Activated CD8-positive, alpha-beta memory T cell treated with anti-CD3 and anti-CD28 coated beads for 48 hours (primary cell): ENCODE results near the gene PTCHD1.

Experiments
- DNase-seq, 3 experiments: peaks; one replicate each; pipeline ENCODE4 v3.0.0-alpha.2; 2020; ENCODE audit warnings: low read depth in 2 of 3, low spot score in 2 of 3

The PTCHD1 gene

GRCh38 chrX:23394421-23394820 lies 59.8 kb downstream of the PTCHD1 start:
- DNase-seq: no peak

- DNase-seq: no peak
Measured at GRCh38 chrX:23396263-23396662, 61.6 kb downstream of the PTCHD1 start.

GRCh38 chrX:23398570-23398969 lies 63.9 kb downstream of the PTCHD1 start:
- DNase-seq: no peak

- no peak for DNase-seq
Measured at GRCh38 chrX:23403849-23404248, 69.2 kb downstream of the PTCHD1 start.

GRCh38 chrX:23422912-23423311 lies 88.3 kb downstream of the PTCHD1 start:
- DNase-seq: no peak

GRCh38 chrX:23434356-23434884 lies 99.8 kb downstream of the PTCHD1 start:
- no peak for DNase-seq

- no peak for DNase-seq
Measured at GRCh38 chrX:23435108-23435507, 100.5 kb downstream of the PTCHD1 start.

- no peak for DNase-seq
Measured at GRCh38 chrX:23435575-23435974, 100.9 kb downstream of the PTCHD1 start.

GRCh38 chrX:23436875-23437274 lies 102.2 kb downstream of the PTCHD1 start:
- DNase-seq: no peak

- no peak for DNase-seq
Measured at GRCh38 chrX:23451266-23451665, 116.6 kb downstream of the PTCHD1 start.
